IMR-90 (cell line): ENCODE measurements around the gene HMG20A. TPM values are rescaled to one million over a fixed set of nuclear protein-coding genes. Genes with fewer than 3 reads are reported as not detected.
A peak's percentile ranks its signal among the peaks of the same experiment; 100 is the strongest.
"Not testable (repeated sequence)": the region's sequence is repeated elsewhere in the genome, so short reads cannot be mapped to it uniquely, and the experiment has no call there.

Experiments used
- ATAC-seq: fragments of 200-7000 bp; cut with Tn5 transposase; 2 replicates; pipeline ENCODE4 v1.9.1; 2020; ENCODE audit warnings: low read depth, mild to moderate bottlenecking, moderate library complexity
- BruUV-seq: library from RNA; stranded (reverse); fragments of 400-500 nt; replicated peaks from 2 replicates; lab custom pipeline; 2021; lab: Mats Ljungman, UMichigan
- CTCF ChIA-PET: fragments of 300-600 bp; formaldehyde crosslinking; extraction: SDS; loops from one replicate; lab custom pipeline; 2021; ENCODE audit warnings: antibody characterized with exemption; lab: Yijun Ruan, JAX
- POLR2A ChIA-PET: fragments of 300-600 bp; sonication (Branson Sonifier 250); formaldehyde crosslinking; loops from one replicate; lab custom pipeline; 2022; ENCODE audit warnings: antibody characterized with exemption; ENCODE audit not compliant: unreplicated experiment; lab: Charles Lee
- DNase-seq: peaks from one replicate; pipeline ENCODE4 v3.0.0; 2013
- H2AFZ ChIP-seq: replicated peaks from 2 replicates; pipeline ENCODE3; 2013; ENCODE audit warnings: low read length, mild to moderate bottlenecking; ENCODE audit not compliant: poor library complexity
- H2AK5ac ChIP-seq: 2 replicates; pipeline ENCODE4 v1.6.1; 2013; ENCODE audit warnings: low read depth, low read length, inconsistent platforms
- H2AK9ac ChIP-seq: replicated peaks from 2 replicates; pipeline ENCODE3; 2013; ENCODE audit warnings: mild to moderate bottlenecking, low read depth, low read length, moderate library complexity; ENCODE audit not compliant: poor library complexity
- H2BK120ac ChIP-seq: 2 replicates; pipeline ENCODE4 v1.6.1; 2013; ENCODE audit warnings: low read depth, low read length, inconsistent platforms
- H2BK15ac ChIP-seq: 3 replicates; pipeline ENCODE4 v1.6.1; 2013; ENCODE audit warnings: low read depth, low read length, inconsistent platforms
- H2BK20ac ChIP-seq: 2 replicates; pipeline ENCODE4 v1.6.1; 2013; ENCODE audit warnings: low read depth, mild to moderate bottlenecking, inconsistent platforms, low read length, moderate library complexity
- H2BK5ac ChIP-seq: 2 replicates; pipeline ENCODE4 v1.6.1; 2013; ENCODE audit warnings: mild to moderate bottlenecking, low read depth, low read length, inconsistent platforms; ENCODE audit not compliant: poor library complexity, severe bottlenecking
- H3K14ac ChIP-seq: replicated peaks from 2 replicates; pipeline ENCODE4 v1.6.1; 2013; ENCODE audit warnings: low read depth, low read length, inconsistent platforms
- H3K18ac ChIP-seq: 2 replicates; pipeline ENCODE4 v1.6.1; 2013; ENCODE audit warnings: low read depth, low read length, control low read depth
- H3K23ac ChIP-seq: 2 replicates; pipeline ENCODE4 v1.6.1; 2013; ENCODE audit warnings: low read depth, low read length, inconsistent platforms
- H3K27ac ChIP-seq: 2 replicates; pipeline ENCODE4 v1.5.1; 2013; ENCODE audit warnings: mild to moderate bottlenecking, control low read depth, low read length; ENCODE audit not compliant: insufficient read depth
- H3K27me3 ChIP-seq: 2 replicates; pipeline ENCODE4 v1.6.1; 2013; ENCODE audit warnings: low read length; ENCODE audit not compliant: control insufficient read depth, insufficient read depth
- H3K36me3 ChIP-seq: 2 replicates; pipeline ENCODE4 v1.6.1; 2013; ENCODE audit warnings: low read length, mixed read lengths; ENCODE audit not compliant: control insufficient read depth, insufficient read depth
- H3K4ac ChIP-seq: 2 replicates; pipeline ENCODE4 v1.6.1; 2013; ENCODE audit warnings: low read depth, low read length, inconsistent platforms
- H3K4me1 ChIP-seq: 2 replicates; pipeline ENCODE4 v1.6.1; 2013; ENCODE audit warnings: low read length, mixed read lengths; ENCODE audit not compliant: control insufficient read depth, insufficient read depth
- H3K4me2 ChIP-seq: 2 replicates; pipeline ENCODE4 v1.6.1; 2013; ENCODE audit warnings: low read depth, mild to moderate bottlenecking, control low read depth, low read length, moderate library complexity
- H3K4me3 ChIP-seq: 2 replicates; pipeline ENCODE4 v1.5.1; 2013; ENCODE audit warnings: low read depth, mild to moderate bottlenecking, control low read depth, low read length, moderate library complexity; ENCODE audit not compliant: insufficient read depth
- H3K56ac ChIP-seq: 2 replicates; pipeline ENCODE4 v1.6.1; 2013; ENCODE audit warnings: low read length, inconsistent platforms; ENCODE audit not compliant: insufficient read depth; ENCODE audit errors: extremely low read depth
- H3K79me1 ChIP-seq, 2 experiments: 2 replicates each; pipeline ENCODE4 v1.6.1; 2013; ENCODE audit warnings: low read length in 2 of 2, inconsistent platforms in 1 of 2, low read depth in 1 of 2
- H3K9ac ChIP-seq: 2 replicates; pipeline ENCODE4 v1.6.1; 2013; ENCODE audit warnings: low read depth, low read length, control low read depth
- H3K9me1 ChIP-seq: 2 replicates; pipeline ENCODE4 v1.6.1; 2013; ENCODE audit warnings: low read length, inconsistent platforms; ENCODE audit not compliant: insufficient read depth
- H3K9me3 ChIP-seq: 2 replicates; pipeline ENCODE4 v1.6.1; 2013; ENCODE audit warnings: low read length; ENCODE audit not compliant: control insufficient read depth, insufficient read depth
- H4K20me1 ChIP-seq: 2 replicates; pipeline ENCODE4 v1.6.1; 2013; ENCODE audit warnings: low read length, inconsistent platforms; ENCODE audit not compliant: insufficient read depth
- H4K5ac ChIP-seq: 2 replicates; pipeline ENCODE4 v1.6.1; 2013; ENCODE audit warnings: mild to moderate bottlenecking, low read depth, low read length, control low read depth
- H4K8ac ChIP-seq, 2 experiments: 2 replicates each; pipeline ENCODE4 v1.6.1; 2013; ENCODE audit warnings: low read depth in 2 of 2, low read length in 2 of 2, control low read depth in 1 of 2, inconsistent platforms in 1 of 2
- H4K91ac ChIP-seq: 2 replicates; pipeline ENCODE4 v1.6.1; 2013; ENCODE audit warnings: low read depth, low read length, inconsistent platforms; ENCODE audit not compliant: insufficient read depth
- CEBPB ChIP-seq: IDR thresholded peaks from 2 replicates; pipeline ENCODE4 v1.6.1; 2012; ENCODE audit warnings: low read depth, low read length, improper control_type of control experiment
- CHD1 ChIP-seq: IDR thresholded peaks from 2 replicates; pipeline ENCODE4 v1.6.1; 2012; ENCODE audit warnings: low read depth, low read length, improper control_type of control experiment
- NFE2L2 ChIP-seq: fragments of 150-350 bp; IDR thresholded peaks from 2 replicates; pipeline ENCODE4 v1.6.1; 2016; ENCODE audit warnings: low read depth, mild to moderate bottlenecking, low read length
- POLR2A ChIP-seq: IDR thresholded peaks from 2 replicates; pipeline ENCODE4 v1.6.1; 2012; ENCODE audit warnings: mild to moderate bottlenecking, low read depth, low read length
- RCOR1 ChIP-seq: IDR thresholded peaks from 2 replicates; pipeline ENCODE4 v1.6.1; 2012; ENCODE audit warnings: mild to moderate bottlenecking, low read length, improper control_type of control experiment; ENCODE audit not compliant: insufficient replicate concordance
- RFX5 ChIP-seq: IDR thresholded peaks from 2 replicates; pipeline ENCODE4 v1.8.0; 2012; ENCODE audit warnings: low read depth, mild to moderate bottlenecking, low read length, moderate library complexity
- WGBS, 2 experiments: methylation state at CpG; one replicate each; pipeline versions ENCODE4 v1.1.5 to v1.1.7; 2013; ENCODE audit warnings: missing lambda C conversion rate in 2 of 2; ENCODE audit not compliant: insufficient read length in 1 of 2; ENCODE audit errors: extremely low coverage in 2 of 2; 5-methylcytosine and 5-hydroxymethylcytosine counted together
- dilution Hi-C: fragments of 300-500 bp; cut with HindIII; formaldehyde crosslinking; loops from one replicate; pipeline ENCODE4 v1.14.3; 2018; ENCODE audit warnings: low sequenced_read_pairs; ENCODE audit not compliant: unreplicated experiment
- in situ Hi-C: fragments of 300-500 bp; cut with MboI; formaldehyde crosslinking; loops from 3 replicates; pipeline ENCODE4 v1.14.3; 2019; ENCODE audit warnings: low sequenced_read_pairs, inconsistent platforms, mixed read lengths
- intact Hi-C: fragments of 100-400 bp; cut with micrococcal nuclease; formaldehyde crosslinking; loops from 2 replicates; pipeline ENCODE4 v1.10.0; 2022
- polyA plus RNA-seq, 3 experiments: library from polyadenylated mRNA; depleted of rRNA; stranded (reverse); fragments of >200 nt; gene quantifications; 2 replicates each; pipeline ENCODE4 v1.2.3, GENCODE V29; 2012; ENCODE audit warnings: low replicate concordance in 1 of 3
- total RNA-seq: library from RNA; depleted of rRNA; stranded (reverse); fragments of >200 nt; gene quantifications from 2 replicates; pipeline ENCODE4 v1.2.3, GENCODE V29; 2012
- TF ChIP-seq, protein P1 (sequence below): fragments of 150-350 bp; IDR thresholded peaks from 2 replicates; pipeline ENCODE4 v1.6.1; 2017; ENCODE audit warnings: mild to moderate bottlenecking, antibody characterized with exemption, low read length, low read depth

HMG20A gene
- total and polyA plus RNA-seq, 2 of the 4 experiments (the other 2 are of a cell fraction), result 22.3 to 25.3 TPM

GRCh38 chr15:77409259-77410156 is 11.2 kb upstream of the HMG20A start:
- Histone ChIP-seq H2BK15ac (no peak overlapping the region), H2BK120ac (no peak overlapping the region), H3K9me3 (peaks cover 1% of the 10 kb centered on the region; the same call in 1 of the 2 replicates), H4K5ac (no peak overlapping the region), H2AK5ac (no peak overlapping the region), H4K91ac (no peak overlapping the region), H3K9ac (no peak overlapping the region), H2AK9ac (no peak overlapping the region), H3K79me1 (peaks cover 0 to 76% of the 10 kb centered on the region in 2 experiments; a peak in 2 of 4 replicates), H3K18ac (no peak overlapping the region), H4K20me1 (peaks cover 86% of the 10 kb centered on the region), H3K56ac (no peak overlapping the region), H3K4ac (no peak overlapping the region), H3K4me2 (no peak overlapping the region), H3K27ac (no peak overlapping the region), H3K36me3 (0 out of 2 replicates have a peak, but pooled peaks cover 2% of the 10 kb centered on the region), H3K27me3 (no peaks in the 10 kb centered on the region), H3K9me1 (peaks cover 4% of the 10 kb centered on the region; the same call in 1 of the 2 replicates), H2AFZ (no peak overlapping the region), H2BK20ac (no peak overlapping the region), H3K4me1 (peaks cover 2% of the 10 kb centered on the region; the same call in 1 of the 2 replicates), H2BK5ac (no peak overlapping the region), H4K8ac (no peak overlapping the region), H3K4me3 (no peak overlapping the region), H3K14ac (no peak overlapping the region), H3K23ac (peak overlapping the region; percentile 71; the same call in 1 of the 2 replicates)
- intact Hi-C loops, result no loop called here
- CTCF ChIA-PET, result interaction anchor here (0.6 to 0.7 kb wide), 3 partner anchors 29 to 400 kb away, joined by 3 to 4 read pairs (median 3); no protein-coding TSS in a partner anchor
- DNase-seq, result no peak
- no TSS peak for BruUV-seq
- POLR2A ChIA-PET, result no interaction called here
- dilution Hi-C loops, result no loop called here
- TF ChIP-seq CEBPB, result no peak
- TF ChIP-seq RCOR1, result no peak
- no peak for TF ChIP-seq POLR2A
- no peak for TF ChIP-seq CHD1
- TF ChIP-seq RFX5, result no peak
- TF ChIP-seq, protein P1, sequence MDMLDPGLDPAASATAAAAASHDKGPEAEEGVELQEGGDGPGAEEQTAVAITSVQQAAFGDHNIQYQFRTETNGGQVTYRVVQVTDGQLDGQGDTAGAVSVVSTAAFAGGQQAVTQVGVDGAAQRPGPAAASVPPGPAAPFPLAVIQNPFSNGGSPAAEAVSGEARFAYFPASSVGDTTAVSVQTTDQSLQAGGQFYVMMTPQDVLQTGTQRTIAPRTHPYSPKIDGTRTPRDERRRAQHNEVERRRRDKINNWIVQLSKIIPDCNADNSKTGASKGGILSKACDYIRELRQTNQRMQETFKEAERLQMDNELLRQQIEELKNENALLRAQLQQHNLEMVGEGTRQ, result no peak
- no peak for TF ChIP-seq NFE2L2
- in situ Hi-C loops, result no loop called here
- WGBS, 2 experiments, result no CpG with 5 or more reads among the region's 4 CpGs
- no peak for ATAC-seq

DNA sequence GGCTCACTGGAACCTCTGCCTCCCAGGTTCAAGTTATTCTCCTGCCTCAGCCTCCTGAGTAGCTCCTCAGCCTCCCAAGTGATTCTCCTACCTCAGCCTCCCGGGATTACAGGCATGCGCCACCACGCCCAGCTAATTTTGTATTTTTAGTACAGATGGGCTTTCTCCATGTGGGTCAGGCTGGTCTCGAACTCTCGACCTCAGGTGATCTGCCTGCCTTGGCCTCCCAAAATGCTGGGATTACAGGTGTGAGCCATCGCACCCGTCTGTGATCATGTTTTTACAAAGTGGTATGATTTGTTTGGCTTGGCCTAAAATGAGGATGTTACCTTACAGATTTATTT is 10.6 kb upstream of the HMG20A start:
- H3K18ac ChIP-seq, H2AK9ac ChIP-seq, in situ Hi-C loops, H4K5ac ChIP-seq, DNase-seq, H3K27ac ChIP-seq, H3K27me3 ChIP-seq, POLR2A ChIA-PET, H3K4me2 ChIP-seq, intact Hi-C loops, H3K4me1 ChIP-seq, H3K14ac ChIP-seq, H3K56ac ChIP-seq, CTCF ChIA-PET, H3K36me3 ChIP-seq, H2BK15ac ChIP-seq, H2AK5ac ChIP-seq, H4K8ac ChIP-seq, H3K4ac ChIP-seq, H3K9ac ChIP-seq, H2BK120ac ChIP-seq, H3K9me1 ChIP-seq, H3K9me3 ChIP-seq, H3K23ac ChIP-seq, H2BK20ac ChIP-seq, ATAC-seq, H2AFZ ChIP-seq, BruUV-seq, H3K4me3 ChIP-seq, H2BK5ac ChIP-seq, H4K91ac ChIP-seq, dilution Hi-C loops: not testable (repeated sequence)
- WGBS, 2 experiments, result no CpG with 5 or more reads among the region's 7 CpGs
- Histone ChIP-seq H3K79me1 (peaks cover 0 to 78% of the 10 kb centered on the region in 2 experiments; a peak in 2 of 4 replicates), H4K20me1 (peaks cover 86% of the 10 kb centered on the region)
